Measurements from ENCODE around the gene GGT5.
"Not testable (repeated sequence)": the region's sequence is repeated elsewhere in the genome, so short reads cannot be mapped to it uniquely, and the experiment has no call there.

Gene GGT5

DNA sequence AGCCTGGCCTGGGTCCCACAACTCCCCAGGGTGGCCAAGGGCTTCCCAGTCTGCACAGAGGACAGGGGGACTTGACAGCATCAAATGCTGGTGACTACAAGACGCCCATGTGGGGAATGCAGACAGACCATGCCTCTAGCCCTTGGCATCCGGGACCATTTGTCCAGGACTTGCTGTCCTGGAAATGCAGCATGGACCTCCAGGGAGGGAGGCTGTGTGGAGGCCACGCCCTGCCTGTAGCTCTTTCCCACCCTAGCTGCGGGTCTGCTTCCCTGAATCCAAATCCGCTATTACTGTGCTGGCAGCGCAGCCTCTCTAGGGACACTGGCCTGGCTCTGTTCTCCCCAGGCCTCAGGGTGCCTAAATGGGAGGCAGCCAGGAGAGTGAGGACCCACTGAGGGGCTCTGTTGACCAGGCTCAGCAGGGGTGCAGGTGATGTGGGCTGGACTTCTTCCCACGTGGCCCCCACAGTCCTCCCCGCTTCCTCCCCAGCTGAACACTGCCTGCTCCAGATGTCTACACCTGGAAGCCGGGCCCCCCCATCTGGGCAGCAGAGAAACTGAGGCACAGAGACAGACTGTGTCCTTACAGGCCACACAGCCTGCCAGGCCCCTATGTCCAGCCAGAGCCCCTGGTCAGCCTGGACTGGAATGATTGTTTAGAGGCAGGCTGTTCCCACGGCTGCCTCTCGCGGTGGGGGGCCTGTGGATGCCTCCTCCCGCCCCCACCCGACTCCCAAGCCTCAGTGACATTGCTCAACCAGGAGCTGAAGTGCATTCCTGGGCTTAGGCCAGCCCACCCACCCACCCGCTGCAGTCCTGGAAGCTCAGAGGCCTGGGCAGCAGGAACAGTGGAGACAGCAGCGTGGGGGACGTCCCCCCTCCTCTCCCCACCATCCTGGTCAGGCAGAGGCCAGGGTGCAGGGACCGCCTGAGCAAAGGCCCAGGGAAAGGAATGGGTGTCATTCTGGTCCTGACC is 991 bp upstream of the GGT5 start:
- not testable (repeated sequence) for H3K36me3 ChIP-seq (ENCODE audit: insufficient read depth, low read length); H2AFZ ChIP-seq (ENCODE audit: low read length, unreplicated experiment); H3K27me3 ChIP-seq (ENCODE audit: insufficient read depth, low read length)
- peak overlapping the region; percentile 86 for H3K4me3 ChIP-seq (ENCODE audit: low read depth, low read length)
- peaks cover 21% of the 10 kb centered on the region for H3K79me2 ChIP-seq (ENCODE audit: control insufficient read depth, insufficient read depth, low read length, unreplicated experiment)
- peak overlapping the region; percentile 99 for H3K27ac ChIP-seq (ENCODE audit: low read depth, low read length)
- H3K4me1 ChIP-seq (ENCODE audit: control insufficient read depth, insufficient read depth, low read length, unreplicated experiment) = peaks cover 21% of the 10 kb centered on the region

- H3K36me3 ChIP-seq (ENCODE audit: insufficient read depth, low read length) = no peaks in the 10 kb centered on the region
- H2AFZ ChIP-seq (ENCODE audit: low read length, unreplicated experiment) = no peak overlapping the region
- peak overlapping the region; percentile 86 for H3K4me3 ChIP-seq (ENCODE audit: low read depth, low read length)
- no peaks in the 10 kb centered on the region for H3K27me3 ChIP-seq (ENCODE audit: insufficient read depth, low read length)
- peaks cover 26% of the 10 kb centered on the region for H3K4me1 ChIP-seq (ENCODE audit: control insufficient read depth, insufficient read depth, low read length, unreplicated experiment)
- peaks cover 27% of the 10 kb centered on the region for H3K79me2 ChIP-seq (ENCODE audit: control insufficient read depth, insufficient read depth, low read length, unreplicated experiment)
- peak overlapping the region; percentile 99 for H3K27ac ChIP-seq (ENCODE audit: low read depth, low read length)
These were observed 616 bp downstream of the GGT5 start for GRCh38 chr22:24244144-24244787.

DNA sequence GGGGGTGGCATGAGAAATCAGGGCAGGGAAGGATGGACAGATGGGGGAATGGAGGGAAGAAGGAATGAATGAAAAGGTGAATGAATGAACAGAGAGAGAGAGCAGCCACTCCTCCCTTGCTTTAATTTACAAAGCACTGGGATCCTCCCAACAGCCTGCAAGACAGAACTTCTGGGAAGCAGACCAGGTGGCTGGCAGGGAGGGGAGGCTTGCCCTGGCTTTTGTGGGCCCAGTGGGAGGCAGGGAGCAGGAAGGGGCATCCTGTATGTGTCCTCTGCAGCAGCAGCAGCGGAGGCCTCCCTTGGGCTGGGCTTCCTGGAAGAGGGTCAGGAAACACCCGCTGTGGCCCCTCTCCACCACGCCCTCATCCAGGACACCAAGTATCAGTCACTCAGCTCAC is 1.5 kb downstream of the GGT5 start:
- Histone ChIP-seq H3K4me3 (ENCODE audit: low read depth, low read length) (peak overlapping the region; percentile 86), H3K27ac (ENCODE audit: low read depth, low read length) (peak overlapping the region; percentile 99), H3K79me2 (ENCODE audit: control insufficient read depth, insufficient read depth, low read length, unreplicated experiment) (peaks cover 27% of the 10 kb centered on the region), H3K4me1 (ENCODE audit: control insufficient read depth, insufficient read depth, low read length, unreplicated experiment) (peaks cover 26% of the 10 kb centered on the region)
- H2AFZ ChIP-seq (ENCODE audit: low read length, unreplicated experiment); H3K27me3 ChIP-seq (ENCODE audit: insufficient read depth, low read length); H3K36me3 ChIP-seq (ENCODE audit: insufficient read depth, low read length): not testable (repeated sequence)

- H3K79me2 ChIP-seq (ENCODE audit: control insufficient read depth, insufficient read depth, low read length, unreplicated experiment) = peaks cover 38% of the 10 kb centered on the region
- H3K4me3 ChIP-seq (ENCODE audit: low read depth, low read length) = not testable (repeated sequence)
These were observed 3.7 kb downstream of the GGT5 start for GRCh38 chr22:24240985-24241692.

GRCh38 chr22:24240381-24240780 is 4.5 kb downstream of the GGT5 start:
- Histone ChIP-seq H3K79me2 (ENCODE audit: control insufficient read depth, insufficient read depth, low read length, unreplicated experiment) (peaks cover 44% of the 10 kb centered on the region), H3K36me3 (ENCODE audit: insufficient read depth, low read length) (no peaks in the 10 kb centered on the region), H3K27me3 (ENCODE audit: insufficient read depth, low read length) (no peaks in the 10 kb centered on the region), H3K4me3 (ENCODE audit: low read depth, low read length) (no peak overlapping the region), H2AFZ (ENCODE audit: low read length, unreplicated experiment) (no peak overlapping the region), H3K4me1 (ENCODE audit: control insufficient read depth, insufficient read depth, low read length, unreplicated experiment) (peaks cover 15% of the 10 kb centered on the region), H3K27ac (ENCODE audit: low read depth, low read length) (no peak overlapping the region; the same call in 1 of the 2 replicates)

More at GRCh38 chr22:24240985-24241692, 3.7 kb downstream of the GGT5 start:
- Histone ChIP-seq H3K27ac (ENCODE audit: low read depth, low read length) (0 out of 2 replicates have a peak overlapping the region, but pooled peaks have one; percentile 6), H3K4me1 (ENCODE audit: control insufficient read depth, insufficient read depth, low read length, unreplicated experiment) (peaks cover 15% of the 10 kb centered on the region)
- not testable (repeated sequence) for H2AFZ ChIP-seq (ENCODE audit: low read length, unreplicated experiment); H3K27me3 ChIP-seq (ENCODE audit: insufficient read depth, low read length); H3K36me3 ChIP-seq (ENCODE audit: insufficient read depth, low read length)

DNA sequence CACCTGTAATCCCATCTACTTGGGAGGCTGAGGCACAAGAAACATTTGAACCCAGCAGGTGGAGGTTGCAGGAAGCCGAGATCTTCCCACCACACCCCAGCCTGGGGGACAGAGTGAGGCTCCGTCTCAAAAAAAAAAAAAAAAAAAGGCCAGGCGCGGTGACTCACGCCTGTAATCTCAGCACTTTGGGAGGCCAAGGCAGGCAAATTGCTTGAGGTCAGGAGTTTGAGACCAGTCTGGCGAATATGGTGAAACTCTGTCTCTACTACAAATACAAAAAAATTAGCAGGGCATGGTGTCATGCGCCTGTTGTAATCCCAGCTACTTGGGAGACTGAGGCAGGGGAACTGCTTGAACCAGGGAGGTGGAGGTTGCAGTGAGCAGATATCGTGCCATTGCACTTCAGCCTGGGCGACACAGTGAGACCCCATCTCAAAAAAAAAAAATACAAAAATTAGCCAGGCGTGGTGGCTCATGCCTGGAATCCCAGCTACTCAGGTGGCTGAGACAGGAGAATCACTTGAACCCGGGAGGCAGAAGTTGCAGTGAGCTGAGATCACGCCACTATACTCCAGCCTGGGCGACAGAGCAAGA is 6.7 kb downstream of the GGT5 start:
- not testable (repeated sequence) for H3K27ac ChIP-seq (ENCODE audit: low read depth, low read length); H3K4me3 ChIP-seq (ENCODE audit: low read depth, low read length); H2AFZ ChIP-seq (ENCODE audit: low read length, unreplicated experiment); H3K27me3 ChIP-seq (ENCODE audit: insufficient read depth, low read length); H3K36me3 ChIP-seq (ENCODE audit: insufficient read depth, low read length)
- H3K4me1 ChIP-seq (ENCODE audit: control insufficient read depth, insufficient read depth, low read length, unreplicated experiment) = peaks cover 15% of the 10 kb centered on the region
- peaks cover 39% of the 10 kb centered on the region for H3K79me2 ChIP-seq (ENCODE audit: control insufficient read depth, insufficient read depth, low read length, unreplicated experiment)

- Histone ChIP-seq H3K79me2 (ENCODE audit: control insufficient read depth, insufficient read depth, low read length, unreplicated experiment) (peaks cover 26% of the 10 kb centered on the region), H3K4me3 (ENCODE audit: low read depth, low read length) (no peak overlapping the region), H3K27ac (ENCODE audit: low read depth, low read length) (no peak overlapping the region), H3K36me3 (ENCODE audit: insufficient read depth, low read length) (no peaks in the 10 kb centered on the region; the same call in 1 of the 2 replicates), H2AFZ (ENCODE audit: low read length, unreplicated experiment) (no peak overlapping the region), H3K4me1 (ENCODE audit: control insufficient read depth, insufficient read depth, low read length, unreplicated experiment) (peaks cover 5% of the 10 kb centered on the region), H3K27me3 (ENCODE audit: insufficient read depth, low read length) (no peaks in the 10 kb centered on the region)
These were observed 8.2 kb downstream of the GGT5 start for GRCh38 chr22:24236656-24237055.

- no peaks in the 10 kb centered on the region; the same call in 1 of the 2 replicates for H3K36me3 ChIP-seq (ENCODE audit: insufficient read depth, low read length)
- no peaks in the 10 kb centered on the region for H3K27me3 ChIP-seq (ENCODE audit: insufficient read depth, low read length)
- H3K79me2 ChIP-seq (ENCODE audit: control insufficient read depth, insufficient read depth, low read length, unreplicated experiment) = peaks cover 22% of the 10 kb centered on the region
- no peak overlapping the region for H3K4me3 ChIP-seq (ENCODE audit: low read depth, low read length)
- no peak overlapping the region for H2AFZ ChIP-seq (ENCODE audit: low read length, unreplicated experiment)
- H3K4me1 ChIP-seq (ENCODE audit: control insufficient read depth, insufficient read depth, low read length, unreplicated experiment) = peaks cover 2% of the 10 kb centered on the region
- H3K27ac ChIP-seq (ENCODE audit: low read depth, low read length) = no peak overlapping the region
These were observed 9.6 kb downstream of the GGT5 start for GRCh38 chr22:24235315-24235714.

GRCh38 chr22:24233816-24234215 is 11.1 kb downstream of the GGT5 start:
- Histone ChIP-seq H3K4me1 (ENCODE audit: control insufficient read depth, insufficient read depth, low read length, unreplicated experiment) (no peaks in the 10 kb centered on the region), H3K4me3 (ENCODE audit: low read depth, low read length) (no peak overlapping the region), H2AFZ (ENCODE audit: low read length, unreplicated experiment) (no peak overlapping the region)

GRCh38 chr22:24233235-24233634 is 11.6 kb downstream of the GGT5 start:
- H3K27ac ChIP-seq (ENCODE audit: low read depth, low read length) = no peak overlapping the region
- no peaks in the 10 kb centered on the region for H3K4me1 ChIP-seq (ENCODE audit: control insufficient read depth, insufficient read depth, low read length, unreplicated experiment)
- H2AFZ ChIP-seq (ENCODE audit: low read length, unreplicated experiment) = no peak overlapping the region
- no peaks in the 10 kb centered on the region for H3K27me3 ChIP-seq (ENCODE audit: insufficient read depth, low read length)
- peaks cover 20% of the 10 kb centered on the region for H3K79me2 ChIP-seq (ENCODE audit: control insufficient read depth, insufficient read depth, low read length, unreplicated experiment)
- no peak overlapping the region for H3K4me3 ChIP-seq (ENCODE audit: low read depth, low read length)
- H3K36me3 ChIP-seq (ENCODE audit: insufficient read depth, low read length) = no peaks in the 10 kb centered on the region; the same call in 1 of the 2 replicates

More at GRCh38 chr22:24233816-24234215, 11.1 kb downstream of the GGT5 start:
- H3K27me3 ChIP-seq (ENCODE audit: insufficient read depth, low read length) = no peaks in the 10 kb centered on the region
- H3K36me3 ChIP-seq (ENCODE audit: insufficient read depth, low read length) = no peaks in the 10 kb centered on the region; the same call in 1 of the 2 replicates
- peaks cover 20% of the 10 kb centered on the region for H3K79me2 ChIP-seq (ENCODE audit: control insufficient read depth, insufficient read depth, low read length, unreplicated experiment)
- H3K27ac ChIP-seq (ENCODE audit: low read depth, low read length) = no peak overlapping the region

All from ACC112 (cell line).